Activated gamma-delta T cell (primary cell): ENCODE measurements around the gene PDZD2.
"Not testable (repeated sequence)": the region's sequence is repeated elsewhere in the genome, so short reads cannot be mapped to it uniquely, and the experiment has no call there.

ENCODE experiments used
- DNase-seq: peaks from one replicate; lab custom pipeline; 2025; lab: John Stamatoyannopoulos, UW

The PDZD2 gene

GRCh38 chr5:32100691-32101302 is 461.9 kb downstream of the PDZD2 start:
- no peak for DNase-seq

GRCh38 chr5:32102254-32102986 is 463.5 kb downstream of the PDZD2 start:
- no peak for DNase-seq

GRCh38 chr5:32103521-32103920 is 464.6 kb downstream of the PDZD2 start:
- no peak for DNase-seq

GRCh38 chr5:32107291-32107690 is 468.4 kb downstream of the PDZD2 start:
- DNase-seq, result no peak

- DNase-seq, result no peak
Measured at GRCh38 chr5:32108167-32108566, 469.2 kb downstream of the PDZD2 start.

GRCh38 chr5:32109236-32109635 is 470.3 kb downstream of the PDZD2 start:
- DNase-seq, result no peak

GRCh38 chr5:32110111-32110696 is 471.3 kb downstream of the PDZD2 start:
- DNase-seq, result no peak

- DNase-seq, result no peak
Measured at GRCh38 chr5:32115985-32116384, 477.1 kb downstream of the PDZD2 start.

GRCh38 chr5:32116574-32117313 is 477.8 kb downstream of the PDZD2 start:
- DNase-seq, result no peak

GRCh38 chr5:32118922-32119321 is 480.0 kb downstream of the PDZD2 start:
- DNase-seq, result not testable (repeated sequence)

GRCh38 chr5:32123058-32123805 is 484.3 kb downstream of the PDZD2 start:
- DNase-seq, result no peak

GRCh38 chr5:32123889-32124676 is 485.2 kb downstream of the PDZD2 start:
- DNase-seq, result no peak

- no peak for DNase-seq
Measured at GRCh38 chr5:32126691-32127090, 487.8 kb downstream of the PDZD2 start.

GRCh38 chr5:32127711-32128110 is 488.8 kb downstream of the PDZD2 start:
- no peak for DNase-seq

- no peak for DNase-seq
Measured at GRCh38 chr5:32129074-32129598, 490.2 kb downstream of the PDZD2 start.

GRCh38 chr5:32130865-32131264 is 491.9 kb downstream of the PDZD2 start:
- DNase-seq, result no peak

GRCh38 chr5:32131604-32132003 is 492.7 kb downstream of the PDZD2 start:
- DNase-seq, result no peak

- no peak for DNase-seq
Measured at GRCh38 chr5:32132757-32133156, 493.8 kb downstream of the PDZD2 start.

- no peak for DNase-seq
Measured at GRCh38 chr5:32135086-32135485, 496.2 kb downstream of the PDZD2 start.

- no peak for DNase-seq
Measured at GRCh38 chr5:32136342-32136741, 497.4 kb downstream of the PDZD2 start.
